ENCODE measurements around the gene SEZ6L.

GRCh38 chr22:26265281-26265680 is 96.0 kb downstream of the SEZ6L start:
- TF ChIP-seq POLR2A (IDR thresholded peaks at IDR 0.05; ENCODE audit: low read depth, low read length), result no peak
- no peak for TF ChIP-seq POLR2AphosphoS5 (IDR thresholded peaks at IDR 0.05; ENCODE audit: low read depth, low read length)
